HG03103 (cell line): Measurements from ENCODE around the gene MAPK8IP3.
"Not testable (repeated sequence)": the region's sequence is repeated elsewhere in the genome, so short reads cannot be mapped to it uniquely, and the experiment has no call there.

Experiments
- ATAC-seq: cut with Tn5 transposase; IDR thresholded peaks from one replicate; pipeline ENCODE4 v1.9.1; 2021; ENCODE audit warnings: low read depth; ENCODE audit not compliant: unreplicated experiment

The MAPK8IP3 gene

DNA sequence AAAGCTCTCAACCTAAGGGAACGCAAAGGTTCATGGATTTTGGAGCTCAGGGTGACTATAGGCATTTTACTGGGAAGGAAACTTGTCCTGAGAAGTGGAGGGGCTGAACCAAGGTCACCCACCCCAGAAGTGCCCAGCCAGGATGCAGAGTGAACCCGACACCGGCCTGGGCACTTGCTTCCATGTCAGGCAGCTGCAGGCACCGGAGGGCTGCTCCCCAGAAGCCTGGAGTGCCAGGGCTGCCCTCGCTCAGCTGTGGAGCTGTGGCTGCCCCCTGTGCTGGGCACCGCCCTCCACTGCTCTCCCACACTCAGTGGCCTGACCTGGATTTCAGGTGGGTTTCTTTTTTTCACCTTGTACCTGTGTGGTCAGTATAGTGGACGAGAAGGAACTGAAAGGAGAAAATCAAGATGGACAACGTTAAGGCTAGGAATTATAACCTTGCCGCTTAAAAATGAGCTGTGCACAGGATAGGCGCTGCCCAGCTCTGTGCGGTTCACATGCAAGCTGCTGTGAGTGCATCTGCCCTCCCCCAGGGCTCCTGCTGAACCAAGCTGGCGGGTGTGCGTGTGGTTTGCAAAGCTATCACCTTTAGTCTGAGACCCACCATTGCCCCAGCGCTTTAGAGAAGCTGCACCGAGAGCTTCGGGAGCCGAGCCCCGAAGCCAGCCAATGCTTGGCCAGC, 2.2 kb downstream of the MAPK8IP3 start:
- ATAC-seq = no peak

DNA sequence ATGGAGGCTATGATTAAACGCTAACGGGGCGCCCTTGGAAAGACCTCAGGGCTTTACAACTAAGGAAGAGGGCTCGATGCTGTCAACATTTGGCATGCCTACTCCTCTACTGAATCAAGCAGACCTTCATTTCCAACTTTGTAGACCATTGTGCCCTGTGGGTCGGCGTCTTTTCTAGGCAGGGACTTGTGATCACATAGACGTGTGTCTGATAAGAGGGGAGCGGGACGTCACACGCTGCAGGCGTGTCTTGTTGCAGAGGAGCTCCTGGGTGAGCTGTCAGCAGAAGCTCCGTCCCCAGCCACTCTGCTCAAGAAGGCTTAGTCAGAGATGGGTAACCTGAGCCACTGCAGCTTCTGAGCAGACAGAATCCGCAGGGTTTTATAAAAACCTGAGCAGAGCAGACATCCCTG, 2.8 kb downstream of the MAPK8IP3 start:
- no peak for ATAC-seq

- no peak for ATAC-seq
These were observed 3.4 kb downstream of the MAPK8IP3 start for GRCh38 chr16:1709356-1709755.

DNA sequence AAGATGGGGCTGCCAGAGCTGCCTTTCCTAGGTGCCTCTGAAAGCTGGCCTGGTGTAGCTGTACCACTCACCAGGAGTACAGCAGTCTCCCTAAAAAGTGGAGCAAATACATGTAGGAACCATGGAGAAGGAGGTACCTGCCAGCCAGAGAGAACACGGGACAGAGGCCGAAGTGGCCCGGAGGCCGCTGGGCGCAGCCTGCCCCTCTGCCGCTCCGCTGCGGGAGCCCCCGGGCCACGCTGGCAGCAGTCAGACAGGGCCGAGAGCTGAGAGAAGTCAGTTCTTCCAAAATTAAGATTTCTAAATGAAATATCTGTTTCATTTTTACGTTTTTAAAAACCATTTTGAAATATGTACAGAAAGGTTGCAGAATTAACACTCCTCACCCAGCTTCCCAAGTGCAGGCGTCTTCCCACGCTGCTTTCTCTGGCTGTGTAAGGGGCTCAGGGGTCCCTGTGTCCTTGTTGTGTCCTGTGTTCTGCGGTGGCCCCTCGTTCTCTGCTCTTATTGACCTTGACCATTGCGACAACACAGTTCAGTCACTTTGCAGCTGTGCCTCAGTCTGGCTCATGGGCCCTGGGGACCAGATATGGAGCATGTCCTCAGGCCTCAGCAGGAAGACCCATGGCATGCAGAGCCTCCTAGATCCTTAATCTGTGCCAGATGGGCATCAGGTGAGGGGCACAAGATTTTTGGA, 5.0 kb downstream of the MAPK8IP3 start:
- ATAC-seq = no peak

- ATAC-seq = no peak
These were observed 6.8 kb downstream of the MAPK8IP3 start for GRCh38 chr16:1712791-1713261.

GRCh38 chr16:1713331-1713730, 7.3 kb downstream of the MAPK8IP3 start:
- ATAC-seq = no peak

- ATAC-seq = no peak
These were observed 7.9 kb downstream of the MAPK8IP3 start for GRCh38 chr16:1713933-1714332.

DNA sequence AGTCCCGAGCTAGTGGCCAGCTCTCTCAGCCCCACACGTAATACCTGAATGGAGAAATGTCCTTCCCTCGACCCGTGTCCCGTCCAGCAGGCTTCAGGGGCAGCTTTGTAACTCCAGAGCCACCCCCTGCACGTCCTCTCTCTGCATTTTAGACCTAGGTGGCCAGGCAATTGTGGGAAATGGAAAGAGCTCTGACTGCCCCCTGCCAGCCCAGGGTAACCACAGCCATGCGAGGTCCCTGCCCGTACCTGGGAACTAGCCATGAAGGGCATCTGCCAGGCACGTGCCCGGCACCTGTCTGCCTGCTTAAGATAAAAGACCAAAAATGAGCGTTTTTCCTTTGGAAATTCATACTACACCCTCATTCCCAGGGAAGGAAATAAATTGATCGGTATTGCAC, 9.2 kb downstream of the MAPK8IP3 start:
- no peak for ATAC-seq

GRCh38 chr16:1718236-1718635, 12.2 kb downstream of the MAPK8IP3 start:
- not testable (repeated sequence) for ATAC-seq

DNA sequence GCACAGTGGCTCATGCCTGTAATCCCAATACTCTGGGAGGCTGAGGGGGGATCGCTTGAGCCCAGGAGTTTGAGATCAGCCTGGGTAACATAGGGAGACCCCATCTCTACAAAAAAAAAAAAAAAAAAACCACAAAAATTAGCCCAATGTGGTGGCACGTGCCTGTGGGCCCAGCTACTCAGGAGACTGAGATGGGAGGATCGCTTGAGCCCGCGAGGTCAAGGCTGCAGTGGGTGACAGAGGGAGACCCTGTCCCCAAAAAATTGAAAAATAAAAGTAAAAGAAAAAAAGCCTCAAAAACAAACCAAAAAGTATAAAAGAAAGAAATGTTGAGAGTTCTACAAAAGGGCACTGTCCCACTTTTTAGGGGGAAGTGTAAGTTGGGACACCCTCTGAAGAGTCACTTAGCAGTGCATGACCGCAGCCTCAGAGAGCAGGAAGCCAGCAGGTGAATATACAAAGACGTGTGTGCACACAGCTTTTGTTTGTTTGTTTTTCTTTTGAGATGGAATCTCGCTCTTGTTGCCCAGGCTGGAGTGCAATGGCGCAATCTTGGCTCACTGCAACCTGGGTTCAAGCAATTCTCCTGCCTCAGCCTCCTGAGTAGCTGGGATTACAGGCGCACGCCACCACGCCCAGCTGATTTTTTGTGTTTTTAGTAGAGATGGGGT, 13.7 kb downstream of the MAPK8IP3 start:
- not testable (repeated sequence) for ATAC-seq

DNA sequence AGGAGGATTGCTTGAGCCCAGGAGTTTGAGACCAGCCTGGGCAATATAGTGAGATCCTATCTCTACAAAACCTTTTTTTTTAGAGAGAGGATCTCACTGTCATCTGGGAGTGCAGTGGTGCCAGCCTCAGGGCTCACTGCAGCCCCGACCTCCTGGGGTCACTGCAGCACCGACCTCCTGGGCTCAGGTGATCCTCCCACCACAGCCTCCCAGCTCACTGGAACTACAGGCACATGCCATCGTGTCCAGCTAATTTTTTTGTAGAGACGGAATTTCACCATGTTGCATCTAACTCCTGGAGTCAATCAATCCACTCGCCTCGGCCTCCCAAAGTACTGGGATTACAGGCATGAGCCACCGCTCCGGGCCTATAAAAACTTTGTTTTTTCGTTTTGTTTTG, 15.4 kb downstream of the MAPK8IP3 start:
- ATAC-seq = no peak

GRCh38 chr16:1723450-1724147, 17.6 kb downstream of the MAPK8IP3 start:
- no peak for ATAC-seq

GRCh38 chr16:1724491-1724890, 18.5 kb downstream of the MAPK8IP3 start:
- ATAC-seq = no peak

DNA sequence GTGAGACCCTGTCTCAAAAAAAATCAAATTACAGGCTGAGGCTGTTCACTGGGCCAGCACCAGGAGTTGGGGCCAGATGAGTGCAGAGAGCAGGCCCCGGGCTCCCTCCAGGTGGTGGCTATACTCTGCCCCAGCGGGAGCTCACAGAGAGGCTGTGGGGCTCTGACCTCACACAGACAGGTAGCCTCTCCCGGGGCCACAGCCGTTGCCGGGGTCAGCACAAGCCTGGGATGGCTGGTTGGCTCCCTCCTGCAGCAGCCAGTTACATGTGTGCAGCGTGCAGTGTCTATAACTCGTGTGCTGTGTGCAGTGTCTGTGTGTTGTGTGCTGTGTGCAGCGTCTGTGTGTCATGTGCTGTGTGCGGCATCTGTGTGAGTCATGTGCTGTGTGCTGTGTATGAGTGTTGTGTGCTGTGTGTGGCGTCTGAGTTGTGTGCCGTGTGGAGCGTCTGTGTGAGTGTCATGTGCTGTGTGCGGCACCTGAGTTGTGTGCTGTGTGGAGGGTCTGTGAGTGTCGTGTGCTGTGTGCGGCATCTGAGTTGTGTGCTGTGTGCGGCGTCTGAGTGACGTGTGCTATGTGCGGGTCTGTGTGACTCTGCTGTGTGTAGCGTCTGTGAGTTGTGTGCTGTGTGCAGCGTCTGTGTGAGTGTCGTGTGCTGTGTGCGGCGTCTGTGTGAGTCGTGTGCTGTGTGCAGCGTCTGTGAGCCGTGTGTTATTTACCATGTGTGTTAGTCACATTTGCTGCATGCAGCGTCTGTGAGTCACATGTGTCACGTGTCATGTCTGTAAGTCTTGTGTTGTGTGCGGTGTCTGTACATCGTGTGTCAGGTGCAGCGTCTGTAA, 20.9 kb downstream of the MAPK8IP3 start:
- ATAC-seq = no peak

DNA sequence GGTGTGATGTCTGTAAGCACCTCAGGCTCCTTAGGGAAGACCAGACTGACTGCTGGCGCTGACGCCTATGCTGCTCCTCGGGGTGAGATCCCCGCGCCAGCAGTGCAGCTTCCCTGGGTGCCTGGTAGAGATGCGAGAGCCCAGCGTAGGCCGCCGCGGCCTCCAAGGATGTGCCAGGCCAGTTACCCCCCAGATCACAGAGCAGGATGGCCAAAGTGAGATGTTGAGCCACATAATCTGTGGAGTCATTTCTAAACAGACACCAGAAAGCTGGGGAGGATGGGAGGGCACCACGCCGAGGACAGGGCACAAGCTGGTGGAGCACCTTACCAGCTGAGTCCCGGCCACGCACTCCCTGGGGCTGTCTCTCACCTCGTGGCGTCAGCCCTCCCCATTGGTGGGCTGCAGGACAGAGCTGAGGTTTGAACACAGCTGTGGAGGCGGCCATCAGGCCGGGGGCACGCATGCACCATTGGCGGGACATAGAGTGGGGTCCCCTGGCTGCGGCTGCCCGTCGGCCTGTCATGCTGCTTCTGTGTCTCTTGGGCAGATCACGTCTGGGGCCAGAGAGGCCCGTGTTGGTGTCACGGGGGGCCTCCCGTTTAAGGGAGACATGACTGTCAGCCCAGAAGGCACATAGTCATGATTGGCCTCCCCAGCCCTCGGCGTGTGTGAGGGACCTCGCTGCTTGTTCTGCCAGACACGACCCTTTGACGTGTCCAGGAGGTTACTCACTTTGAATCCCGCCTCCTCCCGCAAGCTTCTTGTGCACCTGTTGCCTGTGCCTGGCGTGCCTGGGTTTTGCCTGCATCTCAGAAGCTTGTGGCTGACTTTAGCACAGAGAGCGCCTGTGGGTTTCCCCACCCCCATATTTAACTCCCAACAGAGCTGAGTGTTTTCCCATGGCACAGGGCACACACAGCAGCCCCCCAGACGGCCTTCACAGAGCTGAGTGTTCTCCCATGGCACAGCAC, 21.9 kb downstream of the MAPK8IP3 start:
- no peak for ATAC-seq

- ATAC-seq = no peak
These were observed 23.0 kb downstream of the MAPK8IP3 start for GRCh38 chr16:1729026-1729425.

DNA sequence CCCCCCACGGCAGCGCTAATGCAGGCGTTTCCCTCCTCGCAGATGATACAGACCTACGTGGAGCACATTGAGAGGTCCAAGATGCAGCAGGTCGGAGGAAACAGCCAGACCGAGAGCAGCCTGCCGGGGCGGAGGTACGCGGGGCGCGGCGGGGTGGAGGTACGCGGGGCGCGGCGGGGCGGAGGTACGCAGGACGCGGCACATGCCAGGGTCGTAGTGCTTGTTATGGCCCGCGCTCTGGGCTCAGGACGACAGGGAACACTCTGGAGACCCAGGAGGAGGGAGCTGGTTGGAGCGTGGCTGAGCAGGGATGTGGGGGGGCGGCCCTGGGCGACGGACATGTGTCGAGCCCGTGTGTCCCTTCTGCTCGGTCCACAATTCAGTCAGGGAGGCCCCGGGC, 23.4 kb downstream of the MAPK8IP3 start:
- ATAC-seq = no peak

GRCh38 chr16:1731073-1731472, 25.1 kb downstream of the MAPK8IP3 start:
- ATAC-seq = no peak

GRCh38 chr16:1731603-1732002, 25.6 kb downstream of the MAPK8IP3 start:
- ATAC-seq = no peak
